Memory B cell (primary cell): Measurements from ENCODE around the gene DNM3.

Source experiments
- ATAC-seq: fragments of 150-1000 bp; cut with Tn5 transposase; 2 replicates; pipeline ENCODE4 v1.10.0; 2021; ENCODE audit warnings: low read depth, mild to moderate bottlenecking, moderate library complexity
- DNase-seq, 2 donors: peaks; one replicate each; pipeline ENCODE4 v3.0.0; 2022; ENCODE audit warnings: low spot score in 2 of 2
- H3K27ac Mint-ChIP-seq: one replicate; pipeline ENCODE4 v1.8.0; 2022; ENCODE audit warnings: mild to moderate bottlenecking, moderate library complexity, mixed read lengths
- H3K27me3 Mint-ChIP-seq: one replicate; pipeline ENCODE4 v1.8.0; 2022; ENCODE audit warnings: mixed read lengths
- H3K36me3 Mint-ChIP-seq: one replicate; pipeline ENCODE4 v1.8.0; 2022; ENCODE audit warnings: mild to moderate bottlenecking, mixed read lengths
- H3K4me1 Mint-ChIP-seq: one replicate; pipeline ENCODE4 v1.8.0; 2022; ENCODE audit warnings: mixed read lengths
- H3K4me3 Mint-ChIP-seq: one replicate; pipeline ENCODE4 v1.8.0; 2022; ENCODE audit warnings: mild to moderate bottlenecking, moderate library complexity, mixed read lengths
- H3K9me3 Mint-ChIP-seq: one replicate; pipeline ENCODE4 v1.8.0; 2022; ENCODE audit warnings: mixed read lengths

The DNM3 gene

DNA sequence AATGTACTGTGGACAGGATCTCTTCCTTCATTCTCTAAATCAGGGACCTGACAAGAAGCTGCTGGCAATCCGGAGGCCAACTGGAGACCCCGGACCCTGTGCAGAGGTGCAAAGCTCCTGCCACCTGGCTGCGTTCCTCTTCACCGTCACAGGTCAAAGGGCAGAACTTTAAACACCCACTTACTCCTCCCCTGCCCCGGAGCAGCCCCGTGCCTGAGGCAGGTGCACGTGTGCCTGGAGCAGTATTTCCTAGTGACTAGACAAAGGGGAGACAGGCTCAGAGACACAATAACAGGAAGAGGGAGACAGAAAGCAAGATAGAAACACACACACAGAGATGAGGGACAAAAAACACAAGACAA lies 609.2 kb downstream of the DNM3 start:
- H3K27ac Mint-ChIP-seq: no peak overlapping the region
- no peak overlapping the region for H3K4me3 Mint-ChIP-seq
- peaks cover 6% of the 10 kb centered on the region for H3K4me1 Mint-ChIP-seq
- peaks cover 3% of the 10 kb centered on the region for H3K27me3 Mint-ChIP-seq
- DNase-seq (no peak), ATAC-seq (no peak)
- H3K9me3 Mint-ChIP-seq: no peaks in the 10 kb centered on the region
- no peaks in the 10 kb centered on the region for H3K36me3 Mint-ChIP-seq

DNA sequence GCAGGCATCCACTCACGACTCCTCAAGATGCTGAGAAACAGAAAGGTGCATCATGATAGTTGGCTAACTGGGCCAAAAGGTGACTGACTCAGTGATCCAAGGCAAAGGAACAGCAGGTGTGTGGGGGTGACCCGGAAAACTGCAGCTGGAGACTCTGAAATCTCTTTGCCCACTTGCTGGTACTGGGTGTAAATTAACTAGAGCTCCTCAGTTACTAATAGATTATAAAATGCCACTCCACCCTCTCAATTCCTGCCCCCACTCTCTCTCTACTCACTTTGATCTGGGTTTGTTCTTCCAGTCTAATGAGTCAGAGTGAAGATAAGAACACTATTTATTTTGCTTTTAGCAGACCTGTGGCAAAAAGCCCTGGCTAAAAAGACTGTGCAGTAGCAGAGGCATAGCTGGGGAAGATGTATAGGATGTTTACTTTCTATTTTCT lies 609.7 kb downstream of the DNM3 start:
- peaks cover 3% of the 10 kb centered on the region for H3K27me3 Mint-ChIP-seq
- no peak overlapping the region for H3K4me3 Mint-ChIP-seq
- H3K9me3 Mint-ChIP-seq: no peaks in the 10 kb centered on the region
- H3K4me1 Mint-ChIP-seq: peaks cover 6% of the 10 kb centered on the region
- no peak overlapping the region for H3K27ac Mint-ChIP-seq
- DNase-seq (no peak), ATAC-seq (no peak)
- no peaks in the 10 kb centered on the region for H3K36me3 Mint-ChIP-seq

DNA sequence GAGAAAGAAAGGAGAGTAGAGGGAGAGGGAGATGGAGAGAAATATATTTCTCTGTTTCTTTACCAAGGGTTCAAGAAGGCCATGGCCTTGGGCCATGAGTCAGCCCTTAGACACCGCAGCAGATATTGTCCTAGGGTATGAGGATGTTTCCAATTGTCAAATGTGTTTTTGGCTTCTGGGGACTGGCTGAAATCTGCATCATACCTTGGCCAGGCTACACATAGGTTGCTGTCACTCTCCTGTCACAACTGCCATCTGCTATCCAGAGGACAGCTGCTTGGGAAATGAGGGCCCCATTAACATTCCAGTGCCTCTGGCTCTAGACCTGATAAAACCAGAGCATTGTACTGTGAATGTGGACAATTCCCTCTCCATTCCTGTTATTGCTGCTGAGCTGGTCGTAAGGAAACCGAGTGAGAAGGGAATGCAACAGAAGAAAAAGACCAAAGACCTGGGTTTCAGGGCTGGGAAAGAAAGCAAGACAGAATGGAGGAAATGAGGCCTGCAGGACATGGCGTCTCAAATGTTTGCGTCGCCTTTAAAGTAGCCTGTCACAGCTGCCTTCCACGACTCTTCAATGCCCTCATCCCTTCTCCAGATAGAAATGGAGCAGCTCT lies 611.3 kb downstream of the DNM3 start:
- peaks cover 11% of the 10 kb centered on the region for H3K27me3 Mint-ChIP-seq
- H3K4me1 Mint-ChIP-seq: peaks cover 6% of the 10 kb centered on the region
- no peak for DNase-seq
- ATAC-seq: no peak
- H3K27ac Mint-ChIP-seq: no peak overlapping the region
- no peaks in the 10 kb centered on the region for H3K36me3 Mint-ChIP-seq
- H3K4me3 Mint-ChIP-seq: no peak overlapping the region
- no peaks in the 10 kb centered on the region for H3K9me3 Mint-ChIP-seq

DNA sequence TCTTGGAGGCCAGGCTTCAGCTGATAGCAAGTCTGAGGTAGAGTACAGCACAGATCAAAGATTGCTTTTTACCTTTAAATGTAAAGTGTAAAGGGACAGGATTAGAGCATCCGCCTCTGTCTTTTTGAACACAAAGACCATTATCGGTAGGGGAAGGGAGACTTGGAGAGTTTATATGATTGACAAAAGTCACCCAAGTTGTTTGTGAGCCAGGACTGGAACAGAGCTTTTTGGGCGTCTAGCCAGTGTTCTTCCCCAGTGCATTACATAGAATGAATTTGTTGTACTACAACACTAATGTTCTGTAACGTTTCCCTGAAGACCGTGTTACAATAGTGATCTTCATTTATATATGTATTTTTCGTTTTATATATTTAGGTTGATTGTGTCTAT lies 611.9 kb downstream of the DNM3 start:
- Mint-ChIP-seq H3K9me3 (no peaks in the 10 kb centered on the region), H3K36me3 (no peaks in the 10 kb centered on the region), H3K27ac (no peak overlapping the region), H3K4me1 (peaks cover 6% of the 10 kb centered on the region), H3K4me3 (no peak overlapping the region), H3K27me3 (peaks cover 11% of the 10 kb centered on the region)
- DNase-seq (no peak), ATAC-seq (no peak)

DNA sequence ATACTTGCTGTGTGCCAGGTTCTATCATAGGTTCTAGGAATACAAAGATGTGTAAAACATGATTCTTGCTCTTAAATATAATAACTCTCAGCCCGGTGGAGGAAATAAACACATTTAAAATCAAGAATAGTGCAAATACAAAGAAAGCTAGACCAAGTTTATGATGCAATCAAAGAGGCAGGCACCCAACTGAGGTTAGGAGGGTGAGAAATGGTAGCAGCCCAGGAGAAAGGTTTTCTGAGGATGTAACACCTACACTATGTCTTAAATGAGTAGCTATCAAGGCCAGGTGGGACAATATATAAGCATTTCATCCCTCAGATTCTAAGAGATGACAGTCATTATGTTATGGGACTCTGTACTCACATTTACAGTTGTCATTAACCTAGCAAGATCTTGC lies 612.3 kb downstream of the DNM3 start:
- H3K4me3 Mint-ChIP-seq: no peak overlapping the region
- H3K27me3 Mint-ChIP-seq: peaks cover 11% of the 10 kb centered on the region
- no peaks in the 10 kb centered on the region for H3K9me3 Mint-ChIP-seq
- ATAC-seq (no peak), DNase-seq (no peak)
- H3K27ac Mint-ChIP-seq: no peak overlapping the region
- H3K36me3 Mint-ChIP-seq: no peaks in the 10 kb centered on the region
- H3K4me1 Mint-ChIP-seq: peaks cover 6% of the 10 kb centered on the region

DNA sequence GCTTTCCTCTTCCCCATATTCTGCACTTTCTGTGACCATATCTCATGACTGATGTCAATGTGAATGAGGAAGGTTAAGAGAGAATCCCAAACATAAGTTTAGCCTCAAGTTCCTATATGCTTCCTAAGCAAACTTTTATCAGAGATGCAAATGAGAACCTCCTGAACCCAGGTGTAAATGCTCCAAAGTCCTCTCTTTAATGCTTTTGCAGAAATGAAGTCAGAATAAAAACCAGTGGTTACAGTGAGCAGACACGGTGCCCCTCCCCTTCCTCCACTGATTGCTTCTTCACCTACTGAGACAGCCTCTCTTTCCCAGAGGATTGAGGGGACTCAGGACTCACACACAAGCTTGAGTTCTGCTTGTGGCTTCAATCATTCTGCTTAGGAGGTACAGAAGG lies 614.2 kb downstream of the DNM3 start:
- Mint-ChIP-seq H3K4me1 (no peaks in the 10 kb centered on the region), H3K9me3 (no peaks in the 10 kb centered on the region)

DNA sequence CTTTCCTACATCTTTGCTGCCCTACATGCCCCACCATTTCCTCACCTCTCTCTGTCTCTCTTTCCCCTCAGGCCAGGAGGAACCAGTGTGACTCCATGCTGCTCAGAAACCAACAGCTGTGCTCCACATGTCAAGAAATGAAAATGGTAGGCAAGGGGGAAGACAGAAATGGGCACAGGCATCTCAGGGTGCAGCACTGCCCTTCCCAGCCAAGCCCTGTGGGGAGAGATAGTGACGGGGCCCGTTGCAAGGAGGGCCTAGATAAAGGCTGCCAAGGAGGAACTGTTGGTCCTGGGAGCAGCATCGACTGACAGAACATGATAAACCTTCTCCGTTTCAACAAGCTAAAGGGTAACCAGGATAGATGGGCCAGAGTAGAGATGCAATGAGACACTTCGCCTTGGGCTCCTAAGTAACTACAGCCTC lies 615.1 kb downstream of the DNM3 start:
- Mint-ChIP-seq H3K4me1 (no peaks in the 10 kb centered on the region), H3K36me3 (no peaks in the 10 kb centered on the region), H3K9me3 (no peaks in the 10 kb centered on the region), H3K27ac (no peak overlapping the region), H3K4me3 (no peak overlapping the region), H3K27me3 (peaks cover 11% of the 10 kb centered on the region)
- DNase-seq (no peak), ATAC-seq (no peak)

More for the DNA sequence above, 614.2 kb downstream of the DNM3 start:
- H3K27ac Mint-ChIP-seq: no peak overlapping the region
- no peak overlapping the region for H3K4me3 Mint-ChIP-seq
- DNase-seq (no peak), ATAC-seq (no peak)
- H3K36me3 Mint-ChIP-seq: no peaks in the 10 kb centered on the region
- H3K27me3 Mint-ChIP-seq: peaks cover 11% of the 10 kb centered on the region

DNA sequence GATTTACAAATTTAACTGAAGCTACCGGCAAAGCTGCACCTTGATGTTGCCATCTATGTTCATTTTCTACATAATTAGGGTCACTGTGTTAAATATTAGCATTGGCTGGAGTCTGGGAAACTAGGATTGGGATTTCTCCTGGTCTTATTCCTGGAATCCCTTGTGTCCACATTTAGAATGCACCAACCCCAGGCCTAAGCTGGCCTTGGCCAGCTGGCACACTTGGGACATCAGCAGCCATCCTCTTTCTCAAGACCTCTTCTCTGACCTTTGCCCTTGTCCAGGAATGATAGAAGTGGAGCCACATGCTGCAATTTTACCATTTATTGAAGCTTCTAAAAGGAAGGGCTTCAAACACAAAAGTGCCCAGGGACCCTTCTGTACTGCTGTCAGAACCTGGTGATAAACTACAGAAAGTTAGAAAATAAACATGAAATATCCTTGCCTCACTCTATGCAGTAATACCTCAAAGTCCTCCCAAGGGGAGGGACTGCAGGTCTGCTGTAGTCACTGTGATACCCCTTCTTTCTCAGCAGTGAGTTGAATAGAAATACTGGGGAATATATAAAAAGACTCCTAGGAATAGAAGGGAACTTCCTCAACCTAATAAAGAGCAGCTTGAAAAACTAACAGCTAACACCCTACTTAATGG lies 616.3 kb downstream of the DNM3 start:
- Mint-ChIP-seq H3K27ac (no peak overlapping the region), H3K9me3 (no peaks in the 10 kb centered on the region), H3K36me3 (no peaks in the 10 kb centered on the region), H3K4me1 (no peaks in the 10 kb centered on the region), H3K4me3 (no peak overlapping the region), H3K27me3 (peaks cover 11% of the 10 kb centered on the region)
- ATAC-seq: no peak
- DNase-seq: no peak

DNA sequence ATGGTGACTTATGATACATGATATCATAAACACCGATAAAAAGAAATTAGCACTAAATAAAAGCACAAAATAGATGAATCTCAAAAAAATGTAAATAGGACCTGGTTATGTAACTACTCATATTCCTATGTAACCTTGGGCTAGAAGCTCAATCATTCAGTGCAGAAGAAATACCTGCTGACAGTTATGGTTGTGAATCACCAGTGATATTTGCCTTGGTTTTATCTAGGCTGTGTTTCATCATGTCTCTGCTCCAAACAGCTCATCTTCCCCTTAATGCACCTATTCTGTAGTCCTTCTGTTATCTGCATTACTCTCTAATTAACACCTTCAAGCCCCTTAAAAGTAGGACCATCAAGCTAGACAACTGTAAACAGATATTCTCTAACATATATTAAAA lies 618.9 kb downstream of the DNM3 start:
- Mint-ChIP-seq H3K4me3 (no peak overlapping the region), H3K36me3 (no peaks in the 10 kb centered on the region), H3K4me1 (no peaks in the 10 kb centered on the region), H3K27me3 (peaks cover 8% of the 10 kb centered on the region), H3K27ac (no peak overlapping the region), H3K9me3 (no peaks in the 10 kb centered on the region)
- DNase-seq (no peak), ATAC-seq (no peak)

DNA sequence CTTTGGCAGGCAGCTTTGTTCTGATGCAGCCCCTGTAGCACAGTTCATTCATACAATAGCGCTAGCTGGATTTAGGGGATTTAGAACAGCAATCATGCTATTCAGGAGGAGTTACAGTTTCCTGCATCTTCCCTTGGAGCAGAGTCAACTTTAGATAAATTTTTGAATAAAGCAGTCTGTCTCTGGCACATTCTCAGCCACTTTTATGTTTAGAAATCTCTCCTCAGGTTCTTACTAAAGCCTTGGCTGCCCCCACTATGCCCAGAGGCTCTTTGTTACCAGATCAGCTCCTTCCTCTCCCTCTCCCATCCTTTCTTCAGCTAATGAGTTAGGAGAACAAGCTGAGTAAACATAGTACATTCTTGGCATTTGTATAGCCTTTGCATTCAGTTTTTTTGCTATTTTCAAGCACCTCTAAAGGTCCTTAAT lies 619.6 kb downstream of the DNM3 start:
- Mint-ChIP-seq H3K9me3 (no peaks in the 10 kb centered on the region), H3K4me3 (no peak overlapping the region), H3K27me3 (peaks cover 9% of the 10 kb centered on the region), H3K36me3 (no peaks in the 10 kb centered on the region), H3K27ac (no peak overlapping the region), H3K4me1 (no peaks in the 10 kb centered on the region)
- no peak for DNase-seq
- ATAC-seq: no peak
